ENCODE data around the gene ZNF362.

The ZNF362 gene

GRCh38 chr1:33268457-33268856 is 12.2 kb downstream of the ZNF362 start:
- no peak for DNase-seq (ENCODE audit: low read depth, low spot score)

- no peak for DNase-seq (ENCODE audit: low read depth, low spot score)
Observed at GRCh38 chr1:33268927-33269610, 12.8 kb downstream of the ZNF362 start.

GRCh38 chr1:33269621-33270020 is 13.3 kb downstream of the ZNF362 start:
- DNase-seq (ENCODE audit: low read depth, low spot score): no peak

- no peak for DNase-seq (ENCODE audit: low read depth, low spot score)
Observed at GRCh38 chr1:33270379-33270778, 14.1 kb downstream of the ZNF362 start.

GRCh38 chr1:33270808-33271465 is 14.6 kb downstream of the ZNF362 start:
- no peak for DNase-seq (ENCODE audit: low read depth, low spot score)

- DNase-seq (ENCODE audit: low read depth, low spot score): no peak
Observed at GRCh38 chr1:33271666-33272505, 15.6 kb downstream of the ZNF362 start.

GRCh38 chr1:33272509-33272908 is 16.2 kb downstream of the ZNF362 start:
- DNase-seq (ENCODE audit: low read depth, low spot score): no peak

- DNase-seq (ENCODE audit: low read depth, low spot score): no peak
Observed at GRCh38 chr1:33272930-33273329, 16.6 kb downstream of the ZNF362 start.

GRCh38 chr1:33273406-33273805 is 17.1 kb downstream of the ZNF362 start:
- DNase-seq (ENCODE audit: low read depth, low spot score): no peak

GRCh38 chr1:33273961-33274371 is 17.7 kb downstream of the ZNF362 start:
- DNase-seq (ENCODE audit: low read depth, low spot score): no peak

- DNase-seq (ENCODE audit: low read depth, low spot score): no peak
Observed at GRCh38 chr1:33274446-33274845, 18.2 kb downstream of the ZNF362 start.

GRCh38 chr1:33275195-33275594 is 18.9 kb downstream of the ZNF362 start:
- DNase-seq (ENCODE audit: low read depth, low spot score): no peak

- DNase-seq (ENCODE audit: low read depth, low spot score): no peak
Observed at GRCh38 chr1:33275706-33276572, 19.6 kb downstream of the ZNF362 start.

- no peak for DNase-seq (ENCODE audit: low read depth, low spot score)
Observed at GRCh38 chr1:33276573-33277298, 20.4 kb downstream of the ZNF362 start.

- DNase-seq (ENCODE audit: low read depth, low spot score): no peak
Observed at GRCh38 chr1:33277488-33278084, 21.3 kb downstream of the ZNF362 start.

- DNase-seq (ENCODE audit: low read depth, low spot score): no peak
Observed at GRCh38 chr1:33280091-33280661, 23.9 kb downstream of the ZNF362 start.

- DNase-seq (ENCODE audit: low read depth, low spot score): no peak
Observed at GRCh38 chr1:33281554-33282303, 25.4 kb downstream of the ZNF362 start.

- DNase-seq (ENCODE audit: low read depth, low spot score): no peak
Observed at GRCh38 chr1:33282791-33283190, 26.5 kb downstream of the ZNF362 start.

- DNase-seq (ENCODE audit: low read depth, low spot score): no peak
Observed at GRCh38 chr1:33284049-33284448, 27.8 kb downstream of the ZNF362 start.

Measured in ELF-1 (cell line).